Measurements from ENCODE around the gene AP1S1.
"Not testable (repeated sequence)": the region's sequence is repeated elsewhere in the genome, so short reads cannot be mapped to it uniquely, and the experiment has no call there.

The AP1S1 gene

GRCh38 chr7:101153969-101154692 lies at the start of gene AP1S1:
TSS of gene AP1S1 (plus strand) at chr7:101154476. CDS start at chr7:101154515, 39 bp downstream.
- FAIRE-seq: no peak
- DNase-seq (ENCODE audit: insufficient read length, low spot score): peak; percentile 93
- peak; percentile 68 for TF ChIP-seq POLR2A (IDR thresholded peaks at IDR 0.05; ENCODE audit: low read depth, low read length)

GRCh38 chr7:101104799-101105198 lies 49.5 kb upstream of the AP1S1 start:
- TF ChIP-seq POLR2A (IDR thresholded peaks at IDR 0.05; ENCODE audit: low read depth, low read length): no peak
- FAIRE-seq: no peak
- DNase-seq (ENCODE audit: insufficient read length, low spot score): no peak

- FAIRE-seq; DNase-seq (ENCODE audit: insufficient read length, low spot score): not testable (repeated sequence)
Measured at GRCh38 chr7:101105248-101105647, 49.0 kb upstream of the AP1S1 start.

DNA sequence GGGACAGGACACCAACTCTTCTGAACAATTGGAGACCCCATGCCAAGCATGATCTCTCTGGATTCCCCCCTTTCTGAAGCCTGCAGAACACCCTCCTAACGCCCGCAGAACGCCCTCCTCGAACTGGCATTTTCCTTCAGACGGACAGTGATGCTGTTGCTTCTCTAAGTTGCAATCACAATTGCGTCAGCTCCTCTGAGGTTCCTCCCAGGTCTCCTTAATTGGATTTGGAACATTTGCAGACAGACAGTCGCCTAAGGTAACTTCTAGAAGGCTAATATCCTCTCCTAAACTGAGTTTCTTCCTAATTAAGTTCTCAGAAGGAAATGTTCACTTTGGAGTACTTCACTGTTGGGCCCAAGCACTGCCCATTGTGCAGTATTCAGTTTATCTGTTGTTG lies 47.9 kb upstream of the AP1S1 start:
- no peak for FAIRE-seq
- TF ChIP-seq POLR2A (IDR thresholded peaks at IDR 0.05; ENCODE audit: low read depth, low read length): no peak
- no peak for DNase-seq (ENCODE audit: insufficient read length, low spot score)

DNA sequence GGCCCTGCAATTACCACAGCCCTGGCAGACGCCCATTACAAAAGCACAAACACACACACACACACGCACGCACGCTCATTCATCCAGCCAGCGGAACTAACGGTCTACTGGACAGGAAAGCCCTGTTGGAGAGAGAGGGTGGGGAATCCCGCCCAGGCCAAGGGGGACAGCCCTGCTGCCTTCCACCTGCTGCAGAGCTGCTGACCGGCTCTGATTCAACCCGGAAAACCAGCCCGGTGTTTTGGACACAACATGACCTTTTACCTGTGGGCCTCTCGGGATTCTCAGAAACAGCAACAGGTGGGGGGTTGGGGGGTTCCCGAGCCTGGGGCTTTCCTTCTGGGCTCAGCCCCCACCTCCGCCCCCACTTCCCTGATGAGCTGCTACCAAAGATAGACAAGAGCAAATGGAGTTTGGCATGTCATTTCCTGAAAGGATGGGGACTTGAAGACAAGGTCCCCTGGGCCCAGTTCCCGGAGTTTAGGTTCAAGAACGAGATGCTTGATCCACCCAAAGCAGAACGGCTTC lies 45.9 kb upstream of the AP1S1 start:
- no peak for FAIRE-seq
- DNase-seq (ENCODE audit: insufficient read length, low spot score): no peak
- no peak for TF ChIP-seq POLR2A (IDR thresholded peaks at IDR 0.05; ENCODE audit: low read depth, low read length)

- DNase-seq (ENCODE audit: insufficient read length, low spot score) (peak; percentile 53), FAIRE-seq (no peak)
- no peak for TF ChIP-seq POLR2A (IDR thresholded peaks at IDR 0.05; ENCODE audit: low read depth, low read length)
Measured at GRCh38 chr7:101108961-101109360, 45.3 kb upstream of the AP1S1 start.

GRCh38 chr7:101109368-101109767 lies 44.9 kb upstream of the AP1S1 start:
- no peak for TF ChIP-seq POLR2A (IDR thresholded peaks at IDR 0.05; ENCODE audit: low read depth, low read length)
- FAIRE-seq (no peak), DNase-seq (ENCODE audit: insufficient read length, low spot score) (no peak)

DNA sequence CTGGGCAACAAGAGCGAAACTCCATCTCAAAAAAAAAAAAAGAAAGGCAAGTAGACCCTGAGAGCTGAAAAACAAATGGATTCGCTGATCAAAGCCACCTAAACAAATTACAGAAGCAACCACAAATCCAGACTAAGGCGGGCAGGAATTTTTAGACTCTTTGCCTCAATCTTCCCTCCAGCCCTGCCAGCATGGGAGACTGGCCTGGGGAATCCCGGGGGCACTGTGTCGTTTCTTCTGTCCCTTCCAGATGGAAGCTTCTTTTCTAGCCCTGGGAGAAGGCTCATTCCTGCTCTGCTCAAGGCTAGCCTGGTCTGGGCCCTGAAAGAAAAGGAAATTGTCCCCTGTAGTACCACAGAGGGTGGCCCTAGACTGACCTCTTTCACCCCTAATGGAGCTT lies 43.0 kb upstream of the AP1S1 start:
- DNase-seq (ENCODE audit: insufficient read length, low spot score): no peak
- FAIRE-seq: no peak
- TF ChIP-seq POLR2A (IDR thresholded peaks at IDR 0.05; ENCODE audit: low read depth, low read length): no peak

DNA sequence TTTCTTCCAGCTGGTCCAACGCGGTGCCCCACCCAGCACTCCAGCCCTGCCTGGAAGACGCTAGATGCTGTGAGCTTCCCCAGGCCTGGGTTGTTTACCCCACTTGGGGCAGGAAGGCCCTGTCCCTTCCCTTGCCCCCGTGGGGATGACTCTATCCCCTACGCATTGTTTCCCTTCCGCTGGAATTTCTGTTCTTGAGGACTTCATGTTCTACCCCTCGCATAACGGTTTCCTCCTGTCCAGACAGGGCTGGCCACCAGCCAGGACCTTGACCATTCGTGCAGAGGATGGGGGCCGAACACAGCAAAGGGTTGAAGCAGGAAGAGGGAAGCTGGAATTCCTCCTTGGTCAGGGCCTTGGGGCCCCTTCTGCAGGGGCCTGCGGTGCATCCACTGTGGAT lies 42.0 kb upstream of the AP1S1 start:
- no peak for FAIRE-seq
- TF ChIP-seq POLR2A (IDR thresholded peaks at IDR 0.05; ENCODE audit: low read depth, low read length): no peak

DNA sequence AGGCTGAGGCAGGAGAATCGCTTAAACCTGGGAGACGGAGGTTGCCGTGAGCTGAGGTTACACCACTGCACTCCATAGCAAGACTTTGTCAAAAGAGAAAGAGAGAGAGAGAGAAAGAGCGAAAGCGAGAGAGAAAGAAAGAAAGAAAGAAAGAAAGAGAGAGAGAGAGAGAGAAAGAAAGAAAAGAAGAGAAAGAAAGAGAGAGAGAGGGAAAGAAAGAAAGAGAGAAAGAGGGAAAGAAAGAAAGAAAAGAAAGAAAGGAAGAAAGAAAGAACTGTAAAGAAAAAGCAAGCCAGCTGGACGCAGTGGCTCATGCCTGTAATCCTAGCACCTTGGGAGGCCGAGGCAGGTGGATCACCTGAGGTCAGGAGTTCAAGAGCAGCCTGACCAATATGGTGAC lies 41.1 kb upstream of the AP1S1 start:
- FAIRE-seq; DNase-seq (ENCODE audit: insufficient read length, low spot score): not testable (repeated sequence)

More for the DNA sequence above, 42.0 kb upstream of the AP1S1 start:
- DNase-seq (ENCODE audit: insufficient read length, low spot score): no peak

DNA sequence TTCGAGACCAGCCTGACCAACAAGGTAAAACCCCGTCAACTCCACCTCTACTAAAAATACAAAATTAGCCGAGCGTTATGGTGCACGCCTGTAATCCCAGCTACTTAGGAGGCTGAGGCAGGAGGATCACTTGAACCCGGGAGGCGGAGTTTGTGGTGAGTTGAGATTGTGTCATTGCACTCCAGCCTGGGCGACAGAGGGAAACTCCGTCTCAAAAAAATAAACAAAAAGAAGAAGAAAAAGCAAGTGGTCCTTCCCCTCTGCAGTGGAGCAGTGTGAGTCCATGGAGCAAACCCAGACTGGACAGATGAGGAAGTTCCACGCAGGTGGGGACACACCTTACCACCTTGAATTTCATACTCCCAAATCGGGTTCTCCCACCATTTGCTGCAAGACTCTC lies 40.4 kb upstream of the AP1S1 start:
- no peak for FAIRE-seq
- no peak for TF ChIP-seq POLR2A (IDR thresholded peaks at IDR 0.05; ENCODE audit: low read depth, low read length)
- no peak for DNase-seq (ENCODE audit: insufficient read length, low spot score)

DNA sequence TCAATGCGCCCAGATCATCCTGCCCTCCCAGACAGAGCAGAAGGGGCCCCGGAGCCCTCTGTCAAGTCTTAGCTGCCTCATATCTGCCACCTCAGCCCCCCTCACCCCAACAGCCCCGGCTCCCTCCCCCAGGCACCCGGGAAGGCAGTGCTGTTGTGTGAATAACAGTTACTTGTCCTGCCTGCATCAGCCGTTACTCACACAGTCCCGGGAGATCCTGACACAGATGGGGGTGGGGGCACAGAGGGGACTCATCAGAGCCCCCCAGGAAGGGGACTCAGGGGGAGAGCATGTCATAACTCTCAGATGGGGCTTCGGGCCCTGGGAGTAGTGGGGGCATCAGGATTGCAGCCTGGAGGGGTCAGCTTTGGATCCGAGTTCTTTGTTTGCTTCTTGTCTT lies 39.8 kb upstream of the AP1S1 start:
- no peak for TF ChIP-seq POLR2A (IDR thresholded peaks at IDR 0.05; ENCODE audit: low read depth, low read length)
- no peak for FAIRE-seq
- DNase-seq (ENCODE audit: insufficient read length, low spot score): no peak

- DNase-seq (ENCODE audit: insufficient read length, low spot score) (no peak), FAIRE-seq (no peak)
- TF ChIP-seq POLR2A (IDR thresholded peaks at IDR 0.05; ENCODE audit: low read depth, low read length): no peak
Measured at GRCh38 chr7:101115215-101115614, 39.1 kb upstream of the AP1S1 start.

GRCh38 chr7:101116898-101117297 lies 37.4 kb upstream of the AP1S1 start:
- TF ChIP-seq POLR2A (IDR thresholded peaks at IDR 0.05; ENCODE audit: low read depth, low read length): no peak
- FAIRE-seq (no peak), DNase-seq (ENCODE audit: insufficient read length, low spot score) (no peak)

DNA sequence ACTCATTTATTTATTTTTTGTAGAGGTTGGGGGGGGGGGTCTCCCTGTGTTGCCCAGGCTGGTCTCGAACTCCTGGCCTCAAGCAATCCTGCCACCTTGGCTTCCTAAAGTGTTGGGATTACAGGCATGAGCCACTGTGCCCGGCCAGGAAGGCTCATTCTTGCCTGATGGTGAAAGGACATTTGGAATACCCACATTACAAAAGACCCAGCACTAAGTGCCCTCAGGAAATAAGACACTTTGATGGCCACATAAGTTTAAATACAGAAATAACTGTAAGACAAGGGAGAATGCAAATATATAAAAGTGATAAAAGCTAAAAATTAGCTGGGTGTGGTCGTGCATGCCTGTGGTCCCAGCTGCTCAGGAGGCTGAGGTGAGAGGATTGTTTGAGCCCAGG lies 35.4 kb upstream of the AP1S1 start:
- FAIRE-seq (no peak), DNase-seq (ENCODE audit: insufficient read length, low spot score) (no peak)
- TF ChIP-seq POLR2A (IDR thresholded peaks at IDR 0.05; ENCODE audit: low read depth, low read length): no peak
